Lower leg skin (tissue), 4 donors: Measurements from ENCODE around the gene MIEF2. TPM values are rescaled to one million over a fixed set of nuclear protein-coding genes. Genes with fewer than 3 reads are reported as not detected.

Experiments used
- DNase-seq, 2 donors: peaks; one replicate each; pipeline ENCODE4 v3.0.0-alpha.2; 2019; ENCODE audit warnings: low spot score in 2 of 2
- H3K4me3 ChIP-seq: fragments of 200-600 bp; sonication (generic); 2 replicates; pipeline ENCODE4 v1.5.1; 2017; ENCODE audit warnings: mild to moderate bottlenecking, low read depth; ENCODE audit not compliant: poor library complexity, severe bottlenecking
- POLR2A ChIP-seq, 2 donors: fragments of 450-650 bp; IDR thresholded peaks; one replicate each; pipeline ENCODE4 v1.6.1; 2016 to 2017; ENCODE audit warnings: antibody characterized with exemption in 2 of 2, mild to moderate bottlenecking in 1 of 2, moderate library complexity in 1 of 2
- WGBS, 2 donors: methylation state at CpG; one replicate each; pipeline ENCODE4 v1.1.5; 2018; 5-methylcytosine and 5-hydroxymethylcytosine counted together
- intact Hi-C: fragments of 100-400 bp; cut with DNase I; formaldehyde crosslinking; loops from one replicate; pipeline ENCODE4 v1.15.0; 2023; ENCODE audit warnings: low total_unique reads
- total RNA-seq, 4 donors: library from RNA; depleted of rRNA; stranded (reverse); fragments of >200 nt; gene quantifications; one replicate each; pipeline ENCODE4 v1.1.0, GENCODE V29; 2016
- TF ChIP-seq, protein P1 (sequence below), 3 donors: fragments of 450-650 bp; IDR thresholded peaks; one replicate each; pipeline ENCODE4 v1.5.1; 2016; ENCODE audit warnings: antibody characterized with exemption in 3 of 3, mild to moderate bottlenecking in 3 of 3, moderate library complexity in 2 of 3

Gene MIEF2
- total RNA-seq, 4 donors from 2014 or later = 24.3 to 57.7 (median 34.2) TPM

DNA sequence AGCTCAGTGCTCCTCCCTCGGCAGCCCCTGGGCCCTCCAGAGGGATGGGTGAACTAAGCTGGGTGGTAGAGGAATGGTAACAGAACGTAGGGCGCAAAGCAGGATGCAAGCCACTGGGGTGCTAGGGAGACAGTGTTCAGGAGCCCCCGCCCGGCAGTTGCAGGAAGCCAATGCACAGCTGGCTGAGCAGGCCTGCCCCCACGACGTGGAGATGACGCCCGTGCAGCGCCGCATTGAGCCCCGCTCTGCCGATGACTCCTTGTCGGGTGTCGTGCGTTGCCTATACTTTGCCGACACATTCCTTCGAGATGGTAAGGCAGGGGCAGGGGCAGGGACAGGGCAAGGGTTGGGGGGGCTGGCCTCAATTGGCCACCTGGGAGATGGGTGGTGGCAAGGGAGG, 22.2 kb upstream of the MIEF2 start:
- TF ChIP-seq POLR2A (IDR thresholded peaks at IDR 0.05) = no peak
- TF ChIP-seq, protein P1, sequence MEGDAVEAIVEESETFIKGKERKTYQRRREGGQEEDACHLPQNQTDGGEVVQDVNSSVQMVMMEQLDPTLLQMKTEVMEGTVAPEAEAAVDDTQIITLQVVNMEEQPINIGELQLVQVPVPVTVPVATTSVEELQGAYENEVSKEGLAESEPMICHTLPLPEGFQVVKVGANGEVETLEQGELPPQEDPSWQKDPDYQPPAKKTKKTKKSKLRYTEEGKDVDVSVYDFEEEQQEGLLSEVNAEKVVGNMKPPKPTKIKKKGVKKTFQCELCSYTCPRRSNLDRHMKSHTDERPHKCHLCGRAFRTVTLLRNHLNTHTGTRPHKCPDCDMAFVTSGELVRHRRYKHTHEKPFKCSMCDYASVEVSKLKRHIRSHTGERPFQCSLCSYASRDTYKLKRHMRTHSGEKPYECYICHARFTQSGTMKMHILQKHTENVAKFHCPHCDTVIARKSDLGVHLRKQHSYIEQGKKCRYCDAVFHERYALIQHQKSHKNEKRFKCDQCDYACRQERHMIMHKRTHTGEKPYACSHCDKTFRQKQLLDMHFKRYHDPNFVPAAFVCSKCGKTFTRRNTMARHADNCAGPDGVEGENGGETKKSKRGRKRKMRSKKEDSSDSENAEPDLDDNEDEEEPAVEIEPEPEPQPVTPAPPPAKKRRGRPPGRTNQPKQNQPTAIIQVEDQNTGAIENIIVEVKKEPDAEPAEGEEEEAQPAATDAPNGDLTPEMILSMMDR (IDR thresholded peaks at IDR 0.05) = no peak
- 93 to 97% methylated on average over 18 of the region's 18 CpGs for whole genome bisulfite sequencing, 2 donors
- intact Hi-C loops = no loop called here
- no peak overlapping the region for H3K4me3 ChIP-seq
- DNase-seq = no peak

DNA sequence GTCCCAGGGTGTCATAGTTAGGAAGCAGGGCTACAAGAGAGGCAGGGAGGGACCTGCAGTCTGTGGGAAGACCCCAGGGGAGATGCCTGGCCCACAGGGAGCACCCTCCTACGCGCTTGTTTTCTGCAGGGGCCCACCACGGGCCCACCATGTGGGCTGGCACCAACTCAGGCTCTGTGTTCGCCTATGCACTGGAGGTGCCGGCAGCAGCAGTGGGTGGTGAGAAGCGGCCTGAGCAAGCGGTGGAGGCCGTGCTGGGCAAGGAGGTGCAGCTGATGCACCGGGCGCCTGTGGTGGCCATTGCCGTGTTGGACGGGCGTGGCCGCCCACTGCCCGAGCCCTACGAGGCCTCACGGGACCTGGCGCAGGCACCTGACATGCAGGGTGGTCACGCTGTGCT, 20.0 kb upstream of the MIEF2 start:
- TF ChIP-seq POLR2A (IDR thresholded peaks at IDR 0.05) = no peak
- TF ChIP-seq, protein P1 (IDR thresholded peaks at IDR 0.05) = no peak
- DNase-seq = no peak
- intact Hi-C loops = no loop called here
- H3K4me3 ChIP-seq = no peak overlapping the region
- WGBS, 2 donors = 91 to 93% methylated on average over 11 to 18 of the region's 19 CpGs

DNA sequence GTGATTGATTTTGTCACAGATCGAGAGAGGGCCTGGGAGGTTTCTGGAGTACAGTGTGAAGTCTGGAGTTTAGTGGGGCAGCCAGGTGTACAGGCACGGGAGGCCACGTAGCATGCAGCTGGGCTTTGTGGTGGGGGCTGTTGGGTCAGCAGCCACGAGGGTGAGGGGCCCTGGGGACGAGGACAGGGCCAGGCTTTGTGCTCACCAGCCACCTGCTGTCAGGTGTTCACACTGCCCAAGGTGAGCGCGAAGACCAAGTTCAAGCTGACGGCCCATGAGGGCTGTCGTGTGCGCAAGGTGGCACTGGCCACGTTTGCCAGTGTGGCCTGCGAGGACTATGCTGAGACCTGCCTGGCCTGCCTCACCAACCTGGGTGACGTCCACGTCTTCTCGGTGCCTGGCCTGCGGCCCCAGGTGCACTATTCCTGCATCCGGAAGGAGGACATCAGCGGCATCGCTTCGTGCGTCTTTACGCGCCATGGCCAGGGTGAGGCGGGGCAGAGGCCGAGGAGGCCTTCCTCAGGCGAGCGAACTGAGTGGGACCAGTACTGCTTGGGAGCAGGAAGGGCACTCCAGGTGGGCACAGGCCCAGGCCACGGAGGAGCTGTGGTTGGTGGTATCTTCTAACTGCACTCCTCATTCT, 19.1 kb upstream of the MIEF2 start:
- DNase-seq = no peak
- H3K4me3 ChIP-seq = no peak overlapping the region
- intact Hi-C loops = no loop called here
- no peak for TF ChIP-seq POLR2A (IDR thresholded peaks at IDR 0.05)
- TF ChIP-seq, protein P1 (IDR thresholded peaks at IDR 0.05) = no peak
- WGBS, 2 donors = 87% methylated on average over 23 to 28 of the region's 28 CpGs

DNA sequence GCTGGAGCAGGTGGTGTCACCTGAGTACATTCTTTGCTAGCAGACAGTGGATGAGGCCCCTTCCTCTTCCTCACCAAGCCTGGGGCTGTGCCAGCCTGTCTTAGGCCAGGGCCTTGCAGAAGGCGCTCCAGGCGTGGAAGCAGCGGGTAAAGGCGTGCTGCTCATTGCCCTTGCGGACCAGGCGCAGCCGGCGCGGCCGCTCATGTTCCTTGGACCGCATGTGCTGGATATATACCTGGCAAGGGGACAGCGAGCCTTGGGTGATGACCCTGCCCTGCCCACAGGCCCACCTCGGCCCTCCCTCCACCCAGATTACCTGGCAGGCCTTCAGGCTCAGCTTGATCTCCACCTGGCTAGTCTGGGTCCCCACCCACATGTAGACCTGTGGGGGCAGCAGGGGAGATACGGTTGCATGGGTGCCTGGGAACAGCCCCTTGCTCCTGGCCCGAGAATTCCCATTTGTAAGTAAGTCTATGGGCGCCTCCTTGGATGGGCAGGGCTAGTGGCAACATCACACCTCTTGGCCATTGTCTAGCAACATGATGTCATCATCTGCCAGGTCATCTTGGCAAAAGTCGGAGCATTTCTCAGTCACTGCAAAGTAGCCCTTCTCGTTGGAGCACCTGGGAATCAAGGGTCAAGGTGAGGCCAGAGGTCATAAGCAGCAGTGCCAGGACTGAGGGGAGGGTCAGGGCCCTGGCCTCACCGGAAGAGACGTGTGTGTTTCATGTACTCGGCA, 15.3 kb upstream of the MIEF2 start:
- TF ChIP-seq, protein P1 (IDR thresholded peaks at IDR 0.05) = no peak
- no peak for TF ChIP-seq POLR2A (IDR thresholded peaks at IDR 0.05)
- intact Hi-C loops = no loop called here
- no peak for DNase-seq
- no peak overlapping the region for H3K4me3 ChIP-seq
- WGBS, 2 donors = 82% methylated on average over 21 of the region's 21 CpGs

DNA sequence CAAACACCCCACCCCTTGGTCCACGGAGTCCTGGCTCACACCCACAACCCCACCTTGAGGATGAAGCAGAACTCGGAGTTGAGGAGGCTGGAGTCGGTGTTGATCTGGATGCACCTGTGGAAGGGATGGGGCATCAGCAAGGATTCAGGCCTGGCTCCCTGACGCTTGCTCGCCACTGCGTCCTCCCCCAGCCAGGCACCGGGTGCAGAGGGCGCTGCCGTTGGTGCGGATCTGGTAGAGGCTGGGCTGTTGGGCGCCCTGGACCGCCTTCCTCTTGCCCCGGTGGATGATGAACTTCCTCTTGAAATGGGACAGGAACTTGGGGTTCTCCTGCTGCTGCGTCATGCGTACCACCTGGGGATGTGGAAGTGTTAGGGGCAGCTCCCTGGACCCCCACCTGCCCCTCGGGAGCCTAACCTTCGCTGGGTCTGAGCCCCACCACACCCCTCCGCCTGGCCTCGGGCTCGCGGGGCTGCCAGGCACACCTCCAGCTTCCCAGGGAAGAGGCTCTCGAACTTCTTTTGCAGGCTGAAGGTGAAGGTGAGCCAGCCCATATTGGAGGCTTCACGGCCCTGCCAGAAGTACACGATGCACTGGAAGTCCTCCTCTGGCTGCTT, 14.2 kb upstream of the MIEF2 start:
- H3K4me3 ChIP-seq = no peak overlapping the region
- 76 to 77% methylated on average over 22 to 24 of the region's 24 CpGs for WGBS, 2 donors
- TF ChIP-seq, protein P1 (IDR thresholded peaks at IDR 0.05) = no peak
- TF ChIP-seq POLR2A (IDR thresholded peaks at IDR 0.05) = no peak
- no peak for DNase-seq
- intact Hi-C loops = no loop called here
